ENCODE results near the gene EXOC4.

DNA sequence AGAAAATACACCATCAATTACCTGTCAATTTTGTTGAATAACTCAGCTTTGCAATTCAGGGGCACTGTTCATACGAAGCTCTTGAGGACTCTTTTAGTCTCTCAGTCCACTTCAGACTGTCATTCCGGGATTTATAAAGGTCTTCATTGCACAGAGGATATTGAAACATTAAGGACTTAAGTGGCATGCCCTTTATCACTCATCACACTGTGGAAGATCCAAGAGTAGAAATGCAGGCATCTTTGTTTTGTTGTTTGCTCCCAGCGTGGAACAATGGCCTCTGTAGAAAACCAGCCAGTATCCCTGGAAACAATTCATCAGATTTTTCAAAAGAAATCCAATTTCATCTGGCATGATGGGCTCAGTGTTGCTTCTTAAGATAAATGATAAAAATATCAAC is 808.0 kb downstream of the EXOC4 start:
- TF ChIP-seq POLR2A (IDR thresholded peaks at IDR 0.05; ENCODE audit: low read length) (no peak), GATA1 (IDR thresholded peaks at IDR 0.05; ENCODE audit: low read depth, low read length) (no peak)

All from erythroblast (primary cell).